ENCODE data around the gene INO80B.
"Not testable (repeated sequence)": the region's sequence is repeated elsewhere in the genome, so short reads cannot be mapped to it uniquely, and the experiment has no call there.

The INO80B gene

GRCh38 chr2:74441170-74441689 is 13.7 kb upstream of the INO80B start:
- no peak for TF ChIP-seq CTCF (IDR thresholded peaks at IDR 0.05; ENCODE audit: borderline replicate concordance, control extremely low read depth, extremely low read depth, insufficient read depth, missing control alignments)
- no peak for DNase-seq (ENCODE audit: low spot score)
- in situ Hi-C loops (cut with MboI; ENCODE audit: low sequenced_read_pairs, unreplicated experiment) = no loop called here

GRCh38 chr2:74441690-74442482 is 13.0 kb upstream of the INO80B start, which contains the start of gene RTKN:
TSS of gene RTKN (minus strand) at chr2:74441937. CDS start at chr2:74441816, 121 bp downstream.
- DNase-seq (ENCODE audit: low spot score) = peak; percentile 68

DNA sequence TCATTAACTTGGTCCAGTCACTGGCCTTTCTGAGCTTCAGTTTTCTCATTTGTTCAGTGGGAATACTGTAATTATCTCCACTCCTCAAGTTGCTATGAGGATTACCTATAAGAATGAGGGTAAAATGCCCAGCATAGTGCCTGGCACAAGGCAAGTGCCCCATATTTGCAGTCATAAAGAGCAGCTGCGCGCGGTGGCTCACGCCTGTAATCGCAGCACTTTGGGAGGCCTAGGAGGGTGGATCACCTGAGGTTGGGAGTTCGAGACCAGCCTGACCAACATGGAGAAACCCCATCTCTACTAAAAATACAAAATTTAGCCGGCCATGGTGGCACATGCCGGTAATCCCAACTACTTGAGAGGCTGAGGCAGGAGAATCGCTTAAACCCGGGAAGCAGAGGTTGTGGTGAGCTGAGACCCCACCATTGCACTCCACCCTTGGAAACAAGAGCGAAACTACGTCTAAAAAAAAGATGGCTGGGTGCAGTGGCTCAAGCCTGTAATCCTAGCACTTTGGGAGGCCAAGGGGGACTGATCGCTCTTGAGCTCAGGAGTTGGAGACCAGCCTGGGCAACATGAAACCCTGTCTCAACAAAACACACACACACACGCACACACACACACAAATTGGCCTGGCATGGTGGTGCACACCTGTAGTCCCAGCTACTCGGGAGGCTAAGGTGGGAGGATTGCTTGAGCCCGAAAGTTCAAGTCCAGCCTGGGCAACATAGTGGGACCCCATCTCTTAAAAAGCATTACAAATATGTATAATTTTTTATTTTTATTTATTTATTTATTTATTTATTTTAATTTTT is 12.2 kb upstream of the INO80B start:
- in situ Hi-C loops (cut with MboI; ENCODE audit: low sequenced_read_pairs, unreplicated experiment); DNase-seq (ENCODE audit: low spot score): not testable (repeated sequence)

More at GRCh38 chr2:74441690-74442482, 13.0 kb upstream of the INO80B start, which contains the start of gene RTKN:
- no peak for TF ChIP-seq CTCF (IDR thresholded peaks at IDR 0.05; ENCODE audit: borderline replicate concordance, control extremely low read depth, extremely low read depth, insufficient read depth, missing control alignments)
- in situ Hi-C loops (cut with MboI; ENCODE audit: low sequenced_read_pairs, unreplicated experiment) = no loop called here

DNA sequence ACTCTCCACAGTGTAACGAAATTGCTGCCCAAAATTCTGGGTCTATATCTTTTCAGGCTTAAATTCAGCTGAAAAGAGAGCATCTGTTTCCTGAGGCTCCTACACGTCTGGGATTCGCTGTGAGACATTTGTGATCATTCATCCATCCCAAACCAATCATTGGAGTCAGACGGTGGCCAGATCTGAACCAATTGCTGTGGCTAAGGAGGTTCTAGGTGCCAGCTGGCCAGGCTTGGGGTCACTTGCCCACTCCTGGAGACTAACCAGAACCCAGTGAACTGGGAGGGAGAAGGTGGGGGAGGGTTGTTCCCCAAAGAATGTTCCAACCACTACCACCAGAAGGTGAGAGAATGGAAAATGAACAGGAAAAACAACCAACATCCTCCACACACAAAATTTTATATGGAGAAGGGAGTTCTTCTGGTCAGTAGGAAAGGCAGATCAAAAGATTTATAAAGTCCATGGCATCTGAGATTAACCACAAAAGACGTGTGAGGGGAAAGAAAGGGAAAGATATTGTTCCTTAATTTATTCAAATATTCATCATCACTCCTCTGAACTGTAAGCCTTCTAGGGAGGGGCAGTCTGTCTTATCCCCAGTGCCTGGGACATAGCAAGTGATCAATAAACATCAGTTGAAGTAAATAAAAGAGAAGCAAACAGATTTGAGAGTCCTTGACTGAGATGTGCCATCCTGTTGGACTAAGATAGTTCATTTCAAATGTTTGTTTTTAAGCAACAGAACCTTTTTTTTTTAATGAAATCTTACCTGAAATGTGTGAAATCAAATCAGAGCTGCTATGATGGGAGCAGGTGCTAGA is 10.2 kb upstream of the INO80B start:
- no peak for TF ChIP-seq CTCF (IDR thresholded peaks at IDR 0.05; ENCODE audit: borderline replicate concordance, control extremely low read depth, extremely low read depth, insufficient read depth, missing control alignments)
- no peak for DNase-seq (ENCODE audit: low spot score)
- in situ Hi-C loops (cut with MboI; ENCODE audit: low sequenced_read_pairs, unreplicated experiment) = no loop called here

GRCh38 chr2:74447230-74447999 is 7.5 kb upstream of the INO80B start:
- DNase-seq (ENCODE audit: low spot score) = no peak
- no peak for TF ChIP-seq CTCF (IDR thresholded peaks at IDR 0.05; ENCODE audit: borderline replicate concordance, control extremely low read depth, extremely low read depth, insufficient read depth, missing control alignments)
- in situ Hi-C loops (cut with MboI; ENCODE audit: low sequenced_read_pairs, unreplicated experiment) = no loop called here

- in situ Hi-C loops (cut with MboI; ENCODE audit: low sequenced_read_pairs, unreplicated experiment) = no loop called here
- TF ChIP-seq CTCF (IDR thresholded peaks at IDR 0.05; ENCODE audit: borderline replicate concordance, control extremely low read depth, extremely low read depth, insufficient read depth, missing control alignments) = no peak
- DNase-seq (ENCODE audit: low spot score) = no peak
Measured at GRCh38 chr2:74448771-74449170, 6.1 kb upstream of the INO80B start.
